ENCODE results near the gene LIN7B.
"Not testable (repeated sequence)": the region's sequence is repeated elsewhere in the genome, so short reads cannot be mapped to it uniquely, and the experiment has no call there.

The LIN7B gene

DNA sequence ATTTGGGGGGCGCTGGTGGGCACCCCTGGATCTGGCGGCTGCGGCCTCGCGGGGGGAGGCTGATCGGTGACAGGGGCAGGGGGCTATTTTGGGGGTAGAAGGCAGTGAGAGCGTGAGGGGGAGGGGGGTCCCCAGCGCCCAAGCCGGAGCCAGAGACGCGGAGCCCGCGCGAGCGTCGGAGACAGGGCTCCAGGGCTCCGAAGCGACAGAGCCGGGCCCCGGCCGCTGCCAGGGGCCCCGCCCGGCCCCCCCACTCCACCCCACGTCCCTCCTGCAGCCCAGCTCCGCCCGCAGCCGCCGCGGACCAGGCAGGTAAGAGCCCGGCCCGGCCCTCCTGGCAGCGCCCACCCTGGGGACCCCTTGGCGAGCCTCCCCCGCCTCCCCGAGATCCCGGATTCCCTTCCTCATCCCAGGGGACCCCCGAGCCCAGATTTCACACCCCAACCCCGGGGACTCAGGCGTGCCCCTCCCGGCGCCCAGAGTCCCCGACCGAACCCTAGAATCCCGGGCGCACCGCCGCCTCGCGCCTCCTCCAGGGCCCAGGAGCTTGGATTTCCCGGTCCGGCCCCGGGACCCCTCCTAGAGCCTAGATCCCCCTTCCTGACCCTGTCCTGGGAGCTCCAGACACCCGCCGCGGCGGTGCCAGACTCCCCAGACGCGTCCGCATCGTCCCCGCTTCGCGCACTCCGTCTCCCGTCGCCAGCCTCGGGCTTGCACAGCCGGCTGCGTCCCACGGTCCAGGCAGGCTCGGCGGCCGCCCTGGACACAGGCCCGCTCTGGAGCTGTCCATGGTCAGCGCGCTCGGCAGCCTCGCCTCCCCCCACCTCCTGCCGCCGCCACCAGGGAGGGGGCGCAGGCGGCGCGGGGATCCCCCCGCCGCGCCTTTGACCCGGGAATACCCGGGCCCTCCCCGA, 5.5 kb downstream of the LIN7B start, which contains the start of gene PPFIA3:
PPFIA3 (plus strand) TSS at position 134 of the 914 bp plus-strand sequence. CDS start 8,330 bp downstream, outside the sequence.
- no peak for DNase-seq

DNA sequence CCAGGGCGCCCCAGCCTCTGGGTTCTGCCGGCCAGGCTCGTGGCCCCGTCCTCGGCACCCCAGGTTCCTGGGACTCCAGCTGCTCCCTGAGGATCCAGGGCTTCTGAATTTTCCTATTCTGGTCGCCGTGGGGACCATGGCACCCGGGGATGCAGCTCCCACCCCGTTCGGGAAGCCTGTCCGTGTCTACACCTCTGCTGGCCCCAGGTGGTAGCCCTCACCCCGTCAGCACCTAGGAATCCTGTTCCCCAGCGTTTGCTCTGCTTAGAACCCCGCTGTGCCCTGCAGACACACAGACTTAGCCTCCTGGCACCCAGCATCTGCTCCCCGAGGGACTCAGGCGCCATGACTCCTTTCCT, 6.1 kb downstream of the LIN7B start:
- DNase-seq: no peak

DNA sequence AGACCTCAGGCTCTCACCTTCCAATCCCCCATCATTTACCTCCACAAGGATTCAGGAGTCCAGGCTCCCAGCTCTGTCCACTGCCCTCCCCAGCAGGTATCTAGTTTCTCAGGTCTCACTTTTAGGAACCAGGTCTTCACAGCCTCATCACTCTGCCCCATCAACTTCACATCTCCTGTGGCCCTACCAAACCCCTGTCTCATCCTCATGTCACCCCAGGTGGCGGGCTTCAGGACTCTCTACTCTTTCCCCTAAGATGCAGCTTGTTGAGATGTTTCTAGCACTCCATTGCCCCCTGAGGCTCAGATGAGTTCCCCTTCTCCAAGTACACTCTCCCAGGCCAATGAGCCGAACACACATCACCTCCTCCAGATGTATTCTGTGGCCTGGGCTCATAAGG, 6.7 kb downstream of the LIN7B start:
- DNase-seq: no peak

DNA sequence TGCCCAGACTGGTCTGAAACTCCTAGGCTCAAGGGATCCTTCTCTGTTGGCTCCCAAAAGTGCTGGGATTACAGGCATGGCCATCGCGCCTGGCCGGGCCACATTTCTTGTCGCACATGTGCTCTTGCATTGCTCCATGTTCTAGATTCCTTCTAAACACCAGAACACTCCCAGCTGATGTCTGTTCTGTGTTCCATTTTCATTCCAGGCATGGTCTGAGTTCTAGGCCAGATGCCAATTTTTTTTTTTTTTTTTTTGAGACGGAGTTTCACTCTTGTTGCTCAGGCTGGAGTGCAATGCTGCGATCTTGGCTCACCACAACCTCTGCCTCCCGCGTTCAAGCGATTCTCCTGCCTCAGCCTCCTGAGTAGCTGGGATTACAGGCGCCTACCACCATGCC, 7.7 kb downstream of the LIN7B start:
- DNase-seq: not testable (repeated sequence)

DNA sequence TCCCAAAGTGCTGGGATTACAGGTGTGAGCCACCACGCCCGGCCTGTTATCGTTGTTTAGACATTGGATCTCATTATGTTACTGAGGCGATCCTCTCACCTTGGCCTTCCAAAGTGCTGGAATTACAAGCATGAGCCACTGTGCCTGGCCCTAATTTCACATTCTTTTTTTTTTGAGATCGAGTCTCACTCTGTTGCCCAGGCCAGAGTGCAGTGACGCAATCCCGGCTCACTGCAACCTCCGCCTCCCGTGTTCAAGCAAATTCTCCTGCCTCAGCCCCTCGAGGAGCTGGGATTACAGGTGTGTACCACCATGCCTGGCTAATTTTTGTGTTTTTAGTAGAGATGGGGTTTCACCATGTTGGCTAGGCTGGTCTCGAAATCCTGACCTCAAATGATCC, 9.1 kb downstream of the LIN7B start:
- not testable (repeated sequence) for DNase-seq

DNA sequence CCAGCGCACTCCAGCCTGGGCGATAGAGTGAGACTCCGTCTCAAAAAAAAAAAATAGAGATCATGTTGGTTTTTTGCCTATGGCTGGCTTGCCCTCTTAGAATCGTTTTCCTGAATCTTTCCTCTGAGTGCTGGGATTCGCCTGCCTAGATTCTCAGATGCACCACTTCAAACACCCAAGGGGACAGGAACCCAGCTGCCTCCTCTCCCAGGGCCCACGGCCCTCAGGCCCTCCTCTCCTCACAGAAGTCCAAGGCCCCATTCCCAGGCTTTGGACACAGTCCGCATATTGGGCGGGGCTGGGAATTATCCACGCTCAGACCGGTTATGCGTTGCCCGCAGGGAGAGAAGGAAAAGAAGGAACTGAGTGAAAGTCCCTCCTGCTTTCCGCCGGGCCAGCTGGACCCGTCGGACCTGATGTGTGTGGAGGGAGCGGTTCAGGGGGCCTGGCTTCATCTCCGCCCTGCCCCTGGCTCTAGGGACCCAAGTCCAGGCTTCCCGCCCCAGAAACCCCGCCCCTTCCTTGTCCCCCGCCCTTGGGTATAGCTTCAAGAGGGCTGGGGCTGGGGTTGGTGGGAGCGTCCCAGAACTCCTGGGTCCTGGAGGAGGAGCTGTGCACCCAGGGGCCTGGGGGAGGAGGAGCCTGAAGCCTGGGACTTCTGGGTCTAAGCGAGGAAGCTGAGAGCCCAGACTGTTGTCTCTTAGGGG, 11.0 kb downstream of the LIN7B start:
- no peak for DNase-seq

DNA sequence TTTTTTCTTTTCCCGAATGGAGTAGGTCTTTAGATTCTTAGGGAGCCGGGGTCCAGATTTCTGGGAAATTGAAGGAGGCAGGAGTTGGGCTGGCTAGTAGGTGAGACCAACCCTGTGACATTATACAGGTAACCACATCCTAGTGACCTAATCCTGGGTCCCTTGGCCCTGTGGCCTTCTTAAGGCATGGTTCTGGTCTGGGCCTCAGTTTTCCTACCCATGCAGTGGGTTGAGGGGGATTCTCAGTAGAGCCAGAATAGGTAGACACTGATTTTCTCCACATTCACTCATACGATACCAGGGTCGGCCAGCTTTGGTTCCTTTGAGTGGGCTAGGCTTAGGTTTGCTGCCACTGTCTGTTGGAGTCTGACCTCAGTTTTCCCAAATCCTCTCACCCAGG, 12.4 kb downstream of the LIN7B start:
- DNase-seq: no peak

DNA sequence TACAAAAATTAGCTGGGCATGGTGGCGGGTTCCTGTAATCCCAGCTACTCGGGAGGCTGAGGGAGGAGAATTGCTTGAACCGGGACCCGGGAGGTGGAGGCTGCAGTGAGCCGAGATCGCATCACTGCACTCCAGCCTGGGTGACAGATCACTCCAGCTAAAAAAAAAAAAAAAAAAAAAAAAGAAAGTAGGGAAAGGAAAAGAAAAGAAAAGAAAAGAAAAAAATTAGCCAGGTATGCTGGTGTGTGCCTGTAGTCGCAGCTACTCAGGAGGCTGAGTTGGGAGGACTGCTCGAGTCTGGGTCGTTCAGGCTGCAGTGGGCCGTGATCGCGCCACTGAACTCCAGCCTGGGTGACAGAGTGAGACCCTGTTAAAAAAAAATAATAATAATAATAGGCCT, 13.1 kb downstream of the LIN7B start:
- not testable (repeated sequence) for DNase-seq

DNA sequence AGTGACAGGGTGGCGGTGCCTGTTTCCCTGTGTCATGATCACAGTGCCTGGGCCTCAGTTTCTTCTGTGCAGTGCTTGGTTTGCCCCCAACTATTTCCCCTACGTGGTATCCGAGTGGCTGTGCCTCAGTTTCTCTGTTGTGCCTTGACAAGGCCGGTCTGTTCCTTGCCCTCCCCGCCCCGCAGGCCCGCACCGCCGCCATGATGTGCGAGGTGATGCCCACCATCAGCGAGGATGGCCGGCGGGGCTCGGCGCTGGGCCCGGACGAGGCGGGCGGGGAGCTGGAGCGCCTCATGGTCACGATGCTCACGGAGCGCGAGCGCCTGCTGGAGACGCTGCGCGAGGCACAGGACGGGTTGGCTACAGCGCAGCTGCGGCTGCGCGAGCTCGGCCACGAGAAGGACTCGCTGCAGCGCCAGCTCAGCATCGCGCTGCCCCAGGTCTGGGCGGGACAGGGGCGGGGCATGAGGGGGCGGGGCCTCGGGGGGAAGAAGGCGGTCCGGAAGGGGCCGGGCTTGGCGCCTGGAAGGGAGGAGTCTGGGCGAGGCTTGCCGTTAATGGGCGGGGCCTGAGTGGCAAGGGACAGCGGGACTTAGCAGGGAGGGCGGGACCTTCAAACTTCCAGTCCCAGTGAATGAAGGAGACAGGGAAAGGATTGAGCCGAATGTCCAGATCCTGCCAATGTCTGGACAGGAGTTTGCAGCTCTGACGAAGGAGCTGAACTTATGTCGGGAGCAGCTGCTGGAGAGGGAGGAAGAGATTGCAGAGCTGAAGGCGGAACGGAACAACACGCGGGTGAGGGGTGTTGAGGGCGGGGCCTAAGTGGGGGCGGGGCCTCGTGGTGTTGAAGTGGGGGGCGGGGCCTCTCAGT, 13.7 kb downstream of the LIN7B start:
- peak; percentile 72 for DNase-seq

DNA sequence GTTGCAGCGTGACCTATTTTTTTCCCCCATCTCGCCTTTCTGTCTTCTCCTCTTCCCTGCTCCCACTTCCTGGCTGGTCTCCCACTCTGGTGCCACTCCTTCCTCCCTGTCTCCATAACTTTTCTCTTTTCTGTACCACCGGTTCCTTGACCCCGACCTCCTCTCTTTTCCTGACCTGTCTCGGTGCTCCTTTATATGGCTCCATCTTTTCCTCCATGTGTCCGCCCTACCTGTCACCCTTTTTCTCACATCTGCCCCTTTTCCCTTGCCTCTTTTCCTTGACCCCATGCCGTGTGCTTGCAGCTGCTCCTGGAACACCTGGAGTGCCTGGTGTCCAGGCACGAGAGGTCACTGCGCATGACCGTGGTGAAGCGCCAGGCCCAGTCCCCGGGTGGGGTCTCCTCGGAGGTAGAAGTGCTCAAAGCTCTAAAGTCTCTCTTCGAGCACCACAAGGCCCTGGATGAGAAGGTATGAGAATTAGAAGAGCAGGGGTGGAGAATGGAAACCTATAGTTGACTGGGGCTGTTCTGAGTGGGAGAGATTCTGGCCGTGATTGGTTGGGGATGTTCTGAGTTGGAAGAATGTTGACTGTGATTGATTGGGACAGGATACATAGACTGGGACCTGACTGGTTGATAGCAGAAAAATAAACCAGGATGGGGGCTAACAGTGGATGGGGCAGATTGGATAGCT, 14.5 kb downstream of the LIN7B start:
- no peak for DNase-seq

DNA sequence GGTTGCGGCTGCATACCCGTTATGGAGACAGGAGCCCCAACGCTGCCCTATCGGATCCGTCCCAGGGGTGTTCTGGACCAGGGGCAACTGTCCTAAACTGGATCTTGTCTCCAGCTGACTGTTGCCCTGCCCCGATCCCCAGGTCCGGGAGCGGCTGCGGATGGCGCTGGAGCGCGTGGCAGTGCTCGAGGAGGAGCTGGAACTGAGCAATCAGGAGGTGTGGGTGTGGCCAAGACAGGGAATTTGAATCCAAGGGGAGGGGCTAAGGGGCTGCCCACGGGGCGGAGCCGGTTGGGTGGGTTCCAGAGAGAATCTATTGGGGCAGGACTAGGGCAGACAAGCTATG, 15.0 kb downstream of the LIN7B start:
- DNase-seq: no peak

DNA sequence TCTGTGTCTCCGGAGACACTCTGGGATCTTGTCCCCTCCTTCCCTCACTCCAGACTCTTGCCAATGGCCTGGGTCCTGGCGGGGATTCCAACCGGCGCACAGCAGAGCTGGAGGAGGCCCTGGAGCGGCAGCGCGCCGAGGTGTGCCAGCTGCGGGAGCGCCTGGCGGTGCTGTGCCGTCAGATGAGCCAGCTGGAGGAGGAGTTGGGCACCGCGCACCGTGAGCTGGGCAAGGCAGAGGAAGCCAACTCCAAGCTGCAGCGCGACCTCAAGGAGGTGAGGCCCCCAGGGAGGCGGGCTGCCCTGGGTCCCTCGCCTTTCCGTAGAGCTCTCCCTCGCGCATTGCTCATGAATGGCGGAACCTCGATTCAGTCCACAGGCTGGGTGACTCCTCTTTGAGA, 16.2 kb downstream of the LIN7B start:
- DNase-seq: no peak

DNA sequence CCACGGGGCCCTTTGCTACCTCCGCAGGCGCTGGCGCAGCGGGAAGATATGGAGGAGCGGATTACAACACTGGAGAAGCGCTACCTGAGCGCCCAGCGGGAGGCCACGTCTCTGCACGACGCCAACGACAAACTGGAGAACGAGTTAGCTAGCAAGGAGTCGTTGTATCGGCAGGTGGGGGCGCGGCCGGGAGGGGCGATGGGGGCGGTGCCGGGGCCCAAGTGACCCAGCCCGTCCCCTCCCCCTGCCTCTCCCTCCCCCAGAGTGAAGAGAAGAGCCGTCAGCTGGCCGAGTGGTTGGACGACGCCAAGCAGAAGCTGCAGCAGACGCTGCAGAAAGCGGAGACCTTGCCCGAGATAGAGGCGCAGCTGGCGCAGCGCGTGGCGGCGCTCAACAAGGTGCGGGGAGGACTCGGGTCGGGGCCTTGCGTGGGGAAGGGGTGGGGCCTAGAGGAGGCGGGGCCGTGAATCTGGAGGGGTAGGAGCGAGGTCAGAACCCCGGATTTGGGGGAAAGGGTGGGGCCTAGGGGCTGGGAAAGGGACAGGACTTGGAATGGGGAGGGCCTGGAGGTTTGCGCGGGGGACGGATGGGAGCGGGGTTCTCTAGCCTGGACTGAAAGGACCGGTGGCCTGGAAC, 18.9 kb downstream of the LIN7B start:
- DNase-seq: no peak

DNA sequence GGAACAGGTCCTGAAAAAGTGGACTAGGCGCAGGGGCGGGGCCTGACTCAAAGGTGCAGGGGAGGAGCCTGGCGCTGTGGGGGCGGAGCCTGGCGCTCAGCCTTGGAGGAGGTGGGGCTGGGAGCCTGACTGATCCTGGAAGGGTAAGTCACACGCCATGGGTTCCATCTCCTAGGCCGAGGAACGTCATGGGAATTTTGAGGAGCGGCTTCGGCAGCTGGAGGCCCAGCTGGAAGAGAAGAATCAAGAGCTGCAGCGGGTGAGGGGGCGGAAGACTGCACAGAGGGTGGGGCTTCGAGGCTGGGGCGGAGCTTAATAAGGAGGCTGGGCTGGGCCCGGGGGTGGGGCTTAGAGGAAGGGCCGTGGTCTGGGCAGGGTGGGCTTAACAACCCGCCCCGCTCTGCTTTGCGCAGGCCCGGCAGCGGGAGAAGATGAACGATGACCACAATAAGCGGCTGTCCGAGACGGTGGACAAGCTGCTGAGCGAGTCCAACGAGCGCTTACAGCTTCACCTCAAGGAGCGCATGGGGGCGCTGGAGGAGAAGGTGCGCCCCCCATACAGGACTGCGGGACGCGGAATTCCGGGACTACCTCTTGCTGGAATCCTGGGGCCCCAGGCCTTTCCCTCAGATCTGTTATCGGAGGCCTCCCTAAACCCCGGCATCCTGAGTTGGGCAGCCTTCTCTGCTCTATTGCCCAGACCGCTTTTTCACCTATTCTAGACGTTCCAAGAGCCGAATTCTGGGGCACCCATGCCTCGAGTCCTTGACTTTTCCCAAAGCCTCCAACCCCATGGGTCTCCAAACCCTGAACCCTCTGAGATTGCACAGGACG, 19.7 kb downstream of the LIN7B start:
- no peak for DNase-seq

DNA sequence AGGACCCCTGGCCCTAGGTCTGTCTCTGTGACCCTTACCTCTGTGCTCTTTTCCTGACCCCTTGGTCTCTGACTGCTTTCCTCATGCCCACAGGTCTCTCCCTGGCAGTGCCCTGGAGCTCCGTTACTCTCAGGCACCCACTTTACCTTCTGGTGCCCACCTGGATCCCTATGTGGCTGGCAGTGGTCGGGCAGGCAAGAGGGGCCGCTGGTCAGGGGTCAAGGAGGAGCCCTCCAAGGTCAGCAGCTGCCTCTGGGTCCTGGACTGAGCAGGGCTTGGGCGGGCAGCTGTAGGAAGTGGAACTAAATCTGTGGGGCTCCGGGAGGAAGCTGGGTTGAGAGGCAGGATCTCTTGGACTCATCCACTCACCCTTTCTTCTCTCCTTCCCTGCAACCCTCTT, 21.5 kb downstream of the LIN7B start:
- no peak for DNase-seq

DNA sequence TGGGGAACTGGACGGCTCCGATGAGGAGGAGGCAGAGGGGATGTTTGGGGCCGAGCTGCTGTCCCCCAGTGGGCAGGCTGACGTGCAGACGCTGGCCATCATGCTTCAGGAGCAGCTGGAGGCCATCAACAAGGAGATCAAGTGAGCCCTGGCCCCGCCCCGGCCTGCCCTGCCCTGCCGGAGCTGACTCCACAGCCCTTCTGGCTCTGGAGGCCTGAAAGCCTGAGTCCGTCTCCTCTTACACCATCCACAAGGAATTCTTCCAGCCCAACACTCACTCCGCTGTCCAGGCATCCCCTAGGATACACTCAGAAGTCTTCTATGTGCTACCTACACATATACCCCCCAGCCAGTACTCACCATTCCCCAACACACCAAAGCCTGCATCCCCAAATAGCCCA, 22.6 kb downstream of the LIN7B start:
- DNase-seq: no peak

DNA sequence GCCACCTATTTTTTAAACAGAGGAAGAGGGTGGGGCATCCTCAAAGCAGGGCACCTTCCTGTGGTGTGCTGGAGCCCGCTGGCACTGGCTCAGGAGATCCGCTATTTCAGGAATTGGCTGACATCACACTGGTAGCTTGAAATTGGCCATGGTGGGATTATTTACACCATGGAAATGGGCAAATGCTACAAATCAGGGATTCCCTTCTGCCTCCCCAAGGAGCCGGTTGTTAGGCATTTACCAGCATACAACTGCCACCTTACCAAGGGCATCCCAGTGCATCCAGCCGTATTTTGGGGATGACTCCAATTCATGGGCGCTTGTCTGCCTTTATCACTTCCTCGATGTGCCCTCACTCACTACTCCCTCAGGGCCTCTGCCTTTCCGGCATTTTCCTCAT, 26.8 kb downstream of the LIN7B start:
- no peak for DNase-seq

DNA sequence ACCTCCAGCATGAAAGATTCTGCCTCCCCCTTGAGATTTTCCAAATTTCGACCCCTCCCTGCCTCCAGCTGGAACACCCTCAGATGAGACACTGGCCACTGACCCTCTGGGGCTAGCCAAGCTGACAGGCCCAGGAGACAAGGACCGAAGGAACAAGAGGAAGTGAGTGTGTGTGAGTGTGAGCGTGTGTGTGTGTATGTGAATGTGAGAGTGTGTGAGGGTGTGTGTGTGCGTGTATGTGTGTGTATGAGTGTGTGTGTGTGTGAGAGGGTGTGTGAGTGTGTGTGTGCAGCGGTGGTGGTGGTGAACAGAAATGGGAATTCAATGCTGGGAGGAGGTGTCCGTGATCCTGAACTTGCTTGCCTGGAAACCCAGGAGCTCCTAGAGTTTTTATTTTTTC, 27.2 kb downstream of the LIN7B start:
- no peak for DNase-seq

DNA sequence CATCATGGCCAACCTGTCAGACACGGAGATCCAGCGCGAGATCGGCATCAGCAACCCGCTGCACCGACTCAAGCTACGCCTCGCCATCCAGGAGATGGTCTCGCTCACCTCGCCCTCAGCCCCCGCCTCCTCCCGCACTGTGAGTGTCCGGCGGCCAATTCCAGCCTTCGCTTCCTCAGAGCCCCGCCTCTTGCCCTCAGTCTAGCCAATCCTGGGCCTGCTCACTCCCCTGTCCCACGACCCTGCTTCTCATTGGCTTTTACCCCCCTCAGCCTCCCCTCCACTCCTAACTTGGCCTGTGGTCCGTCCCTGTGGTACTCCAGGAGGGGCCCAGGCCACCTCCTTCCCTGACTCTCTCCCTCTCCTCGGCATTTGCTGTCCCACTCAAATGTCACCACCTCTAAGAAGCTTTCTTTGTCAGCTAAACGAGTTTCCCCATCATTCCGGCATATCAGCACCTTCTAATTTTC, 28.7 kb downstream of the LIN7B start:
- no peak for DNase-seq

DNA sequence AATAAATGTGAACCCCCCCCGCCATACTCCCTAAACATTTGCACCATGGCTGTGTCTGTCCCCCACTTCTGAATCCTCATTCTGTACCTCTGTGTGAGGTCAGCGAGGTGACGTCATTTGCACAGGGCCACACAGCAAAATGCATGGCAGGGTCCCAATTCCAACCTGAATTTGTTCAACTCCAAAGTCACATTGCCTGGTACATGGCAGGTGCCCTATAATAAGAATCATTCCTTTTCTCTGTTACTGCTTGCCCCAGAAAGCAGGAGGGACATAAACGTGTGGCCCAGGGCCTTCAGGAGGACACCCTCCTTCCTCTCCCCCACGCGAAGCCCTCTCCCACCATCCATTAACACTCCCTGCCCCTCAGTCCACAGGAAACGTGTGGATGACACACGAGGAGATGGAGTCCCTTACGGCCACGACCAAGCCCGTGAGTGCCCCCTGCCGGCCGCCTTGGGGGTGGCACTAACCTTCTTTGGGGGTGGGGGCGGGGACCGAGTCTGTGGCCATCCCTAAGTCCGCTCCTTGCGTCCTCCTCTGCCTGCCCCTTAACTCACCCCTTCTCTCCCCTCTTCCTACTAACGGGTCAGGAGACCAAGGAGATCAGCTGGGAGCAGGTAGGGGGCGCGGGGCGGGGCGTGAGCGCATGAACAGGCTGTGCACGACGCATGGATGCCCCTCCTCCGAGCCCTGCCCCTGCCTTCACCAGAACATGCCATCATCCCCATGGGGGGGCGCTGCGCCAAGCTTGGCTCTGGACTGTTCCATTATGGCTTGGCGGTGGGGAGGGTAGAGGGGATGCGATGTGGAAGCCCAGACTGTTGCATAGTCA, 31.6 kb downstream of the LIN7B start:
- DNase-seq: peak; percentile 3

Measured in KG1 (cell line).